Measurements from ENCODE around the gene RPN2. TPM values are rescaled to one million over a fixed set of nuclear protein-coding genes. Genes with fewer than 3 reads are reported as not detected.

RPN2 gene
- total RNA-seq, 1 donor from 2014 or later: 237 TPM

DNA sequence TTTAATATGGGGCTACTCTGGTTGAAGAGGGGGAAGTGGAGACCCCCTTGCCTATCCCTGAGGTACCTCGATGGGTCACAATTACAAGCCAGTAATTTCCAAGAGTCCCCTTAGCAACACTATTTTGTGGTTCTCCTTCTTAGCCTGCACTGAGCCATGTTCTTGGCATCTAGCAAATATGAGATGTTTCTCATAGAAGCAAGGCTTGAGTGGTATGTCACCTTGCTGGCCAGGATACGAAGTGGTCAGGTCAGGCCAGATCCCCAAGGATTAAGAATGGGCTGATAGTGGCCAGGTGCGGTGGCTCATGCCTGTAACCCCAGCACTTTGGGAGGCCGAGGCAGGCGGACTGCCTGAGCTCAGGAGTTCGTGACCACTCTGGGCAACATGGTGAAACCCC, 84.6 kb downstream of the RPN2 start:
- no peak overlapping the region for H3K4me3 ChIP-seq (ENCODE audit: low read depth, low read length)
- no peak for TF ChIP-seq CTCF (IDR thresholded peaks at IDR 0.05; ENCODE audit: insufficient read depth, low read length, poor library complexity, severe bottlenecking)
- H3K27me3 ChIP-seq (ENCODE audit: control insufficient read depth, insufficient read depth, low read length): peaks cover 10% of the 10 kb centered on the region
- DNase-seq (ENCODE audit: low read depth): no peak
- no peaks in the 10 kb centered on the region for H3K36me3 ChIP-seq (ENCODE audit: control insufficient read depth, insufficient read depth, low read length)

- Histone ChIP-seq H3K27me3 (ENCODE audit: control insufficient read depth, insufficient read depth, low read length) (peaks cover 6% of the 10 kb centered on the region), H3K4me3 (ENCODE audit: low read depth, low read length) (no peak overlapping the region), H3K36me3 (ENCODE audit: control insufficient read depth, insufficient read depth, low read length) (no peaks in the 10 kb centered on the region)
- TF ChIP-seq CTCF (IDR thresholded peaks at IDR 0.05; ENCODE audit: insufficient read depth, low read length, poor library complexity, severe bottlenecking): no peak
- no peak for DNase-seq (ENCODE audit: low read depth)
These were observed 86.0 kb downstream of the RPN2 start for GRCh38 chr20:37265152-37265551.

DNA sequence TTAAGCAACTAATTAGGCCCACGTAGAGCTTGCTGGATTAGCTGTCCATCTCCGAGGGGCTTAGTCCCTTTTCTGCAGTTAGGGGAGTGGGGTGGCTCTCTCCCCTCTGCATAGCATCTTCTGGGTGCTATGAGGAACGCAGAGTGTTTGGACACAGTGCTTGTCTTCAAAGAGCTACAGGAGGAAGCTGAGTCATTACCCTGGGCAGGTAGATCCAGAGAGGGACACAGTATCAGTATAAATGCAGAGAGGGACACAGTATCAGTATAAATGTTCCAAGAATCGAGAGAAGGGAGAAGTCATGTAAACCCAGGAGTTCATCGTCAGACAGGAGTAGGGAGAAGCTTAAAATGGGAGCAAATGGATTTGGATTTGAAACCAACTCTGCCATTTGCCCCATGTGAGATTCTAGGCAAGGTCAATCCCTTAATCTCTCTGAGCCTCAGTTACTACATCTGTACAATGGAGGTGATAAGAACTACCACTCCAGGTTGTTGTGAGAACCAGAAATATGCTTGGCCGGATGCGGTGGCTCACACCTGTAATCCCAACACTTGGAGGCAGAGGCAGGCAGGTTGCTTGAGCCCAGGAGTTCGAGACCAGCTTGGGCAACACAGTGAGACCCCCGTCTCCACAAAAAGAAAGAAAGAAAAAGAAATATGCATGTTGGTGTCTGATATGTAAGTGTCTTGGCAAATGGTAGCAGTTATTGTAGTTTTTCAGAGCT, 88.0 kb downstream of the RPN2 start:
- H3K36me3 ChIP-seq (ENCODE audit: control insufficient read depth, insufficient read depth, low read length): no peaks in the 10 kb centered on the region
- DNase-seq (ENCODE audit: low read depth): no peak
- no peak overlapping the region for H3K4me3 ChIP-seq (ENCODE audit: low read depth, low read length)
- peaks cover 2% of the 10 kb centered on the region for H3K27me3 ChIP-seq (ENCODE audit: control insufficient read depth, insufficient read depth, low read length)
- no peak for TF ChIP-seq CTCF (IDR thresholded peaks at IDR 0.05; ENCODE audit: insufficient read depth, low read length, poor library complexity, severe bottlenecking)

- H3K36me3 ChIP-seq (ENCODE audit: control insufficient read depth, insufficient read depth, low read length): no peaks in the 10 kb centered on the region
- TF ChIP-seq CTCF (IDR thresholded peaks at IDR 0.05; ENCODE audit: insufficient read depth, low read length, poor library complexity, severe bottlenecking): no peak
- no peaks in the 10 kb centered on the region for H3K27me3 ChIP-seq (ENCODE audit: control insufficient read depth, insufficient read depth, low read length)
- no peak for DNase-seq (ENCODE audit: low read depth)
- H3K4me3 ChIP-seq (ENCODE audit: low read depth, low read length): no peak overlapping the region
These were observed 88.7 kb downstream of the RPN2 start for GRCh38 chr20:37267667-37268313.

DNA sequence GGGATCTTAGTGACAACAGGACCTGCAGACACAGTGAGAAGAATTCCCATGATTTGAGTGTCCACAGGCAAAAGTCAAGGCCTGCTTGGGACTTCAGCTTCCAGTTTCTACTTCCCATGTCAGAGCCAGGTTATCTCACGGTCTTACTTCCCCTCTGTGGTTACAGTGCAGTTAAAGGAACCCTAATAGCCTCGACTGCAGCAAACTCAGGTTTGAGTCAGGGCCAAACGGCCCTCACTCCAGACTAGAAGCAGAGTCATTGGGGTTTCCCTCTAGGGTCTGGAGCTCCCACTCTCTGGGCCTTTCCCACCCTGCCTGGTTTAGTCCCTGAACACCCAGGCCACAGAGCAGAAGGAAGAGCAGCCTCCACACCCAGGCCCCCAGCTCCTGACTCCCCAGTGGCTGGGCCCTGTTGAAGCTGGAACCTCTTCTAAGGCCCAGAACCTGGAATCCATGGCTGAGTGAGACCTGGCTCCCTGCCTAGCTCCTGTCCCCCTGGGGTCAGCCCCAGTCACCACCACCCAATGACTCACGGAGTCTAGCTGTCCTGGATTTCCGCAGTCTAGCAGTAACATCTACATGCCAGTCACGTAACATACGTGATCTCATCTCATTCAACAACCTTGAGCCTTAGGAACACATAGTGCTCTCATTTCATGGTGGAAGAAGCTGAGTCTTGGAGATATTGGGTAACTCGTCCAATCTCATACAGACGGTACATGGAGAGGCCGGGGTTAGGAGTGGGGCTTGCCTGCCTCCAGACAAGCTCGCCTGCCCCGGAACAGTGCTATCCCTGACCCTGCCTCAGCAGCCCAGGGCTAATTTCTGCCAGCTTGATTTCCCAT, 91.7 kb downstream of the RPN2 start:
- H3K27me3 ChIP-seq (ENCODE audit: control insufficient read depth, insufficient read depth, low read length): no peaks in the 10 kb centered on the region
- TF ChIP-seq CTCF (IDR thresholded peaks at IDR 0.05; ENCODE audit: insufficient read depth, low read length, poor library complexity, severe bottlenecking): no peak
- H3K4me3 ChIP-seq (ENCODE audit: low read depth, low read length): no peak overlapping the region
- DNase-seq (ENCODE audit: low read depth): no peak
- H3K36me3 ChIP-seq (ENCODE audit: control insufficient read depth, insufficient read depth, low read length): no peaks in the 10 kb centered on the region

Measured in kidney epithelial cell (primary cell).